Stomach smooth muscle (tissue), 2 donors: ENCODE data around the gene NAP1L4.

Source experiments
- H3K27ac ChIP-seq: one replicate; pipeline ENCODE4 v1.7.0; 2013; ENCODE audit warnings: mild to moderate bottlenecking, low read length, inconsistent platforms
- H3K27me3 ChIP-seq, 2 donors: one replicate each; pipeline ENCODE4 v1.7.0; 2013; ENCODE audit warnings: low read length in 2 of 2; ENCODE audit not compliant: insufficient read depth in 2 of 2, control insufficient read depth in 1 of 2
- H3K36me3 ChIP-seq, 2 donors: one replicate each; pipeline ENCODE4 v1.7.0; 2013; ENCODE audit warnings: low read length in 2 of 2; ENCODE audit not compliant: control insufficient read depth in 2 of 2, insufficient read depth in 2 of 2
- H3K4me1 ChIP-seq: one replicate; pipeline ENCODE4 v1.7.0; 2013; ENCODE audit warnings: low read length; ENCODE audit not compliant: control insufficient read depth, insufficient read depth
- H3K4me3 ChIP-seq, 2 donors: one replicate each; pipeline ENCODE4 v1.7.0; 2013; ENCODE audit warnings: low read length in 2 of 2
- H3K9ac ChIP-seq, 2 donors: one replicate each; pipeline ENCODE4 v1.7.0; 2013; ENCODE audit warnings: low read length in 2 of 2, mild to moderate bottlenecking in 1 of 2
- H3K9me3 ChIP-seq, 2 donors: one replicate each; pipeline ENCODE4 v1.7.0; 2013; ENCODE audit warnings: low read length in 2 of 2; ENCODE audit not compliant: control insufficient read depth in 2 of 2
- donor health status: healthy.
- donor health status: Pancreatic carcinoma.

Gene NAP1L4

GRCh38 chr11:3000032-3000961 is 8.2 kb upstream of the NAP1L4 start:
- peak overlapping the region; percentile 85 for H3K27ac ChIP-seq
- H3K9ac ChIP-seq: peak overlapping the region; percentile 43 to 58

DNA sequence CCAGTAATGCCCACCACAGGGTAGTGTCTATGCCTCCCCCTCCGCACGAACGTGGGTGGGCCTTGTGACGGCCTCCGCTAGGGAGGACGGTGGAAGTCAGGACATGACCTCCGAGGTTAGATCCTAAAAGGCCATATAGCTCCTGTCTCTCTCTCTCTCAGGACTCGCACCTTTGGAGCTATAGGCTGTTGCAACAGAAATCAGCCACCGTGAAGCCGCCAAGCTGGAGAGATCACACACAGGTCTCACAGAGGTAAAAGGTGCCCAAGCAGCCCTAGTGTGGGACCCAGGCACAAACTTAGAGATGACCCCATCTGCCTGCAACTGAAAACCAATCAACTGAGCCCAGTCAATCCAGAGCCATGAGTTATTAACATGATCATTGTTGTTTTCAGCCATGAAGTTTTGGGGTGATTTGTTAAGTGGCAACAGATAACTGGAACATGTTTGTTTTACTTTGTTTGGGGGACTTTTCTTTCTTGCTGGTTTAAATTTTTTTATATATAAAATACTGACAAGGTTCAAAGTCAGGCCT is 7.4 kb upstream of the NAP1L4 start:
- H3K4me1 ChIP-seq: peaks cover 27% of the 10 kb centered on the region
- H3K36me3 ChIP-seq: peaks cover 10 to 20% of the 10 kb centered on the region in 2 donors

More at GRCh38 chr11:3000032-3000961, 8.2 kb upstream of the NAP1L4 start:
- peaks cover 27% of the 10 kb centered on the region for H3K4me1 ChIP-seq
- H3K27me3 ChIP-seq: no peaks in the 10 kb centered on the region
- peaks cover 14 to 20% of the 10 kb centered on the region in 2 donors for H3K36me3 ChIP-seq
- no peaks in the 10 kb centered on the region for H3K9me3 ChIP-seq
- peak overlapping the region; percentile 23 to 35 for H3K4me3 ChIP-seq

GRCh38 chr11:2998073-2998850 is 6.1 kb upstream of the NAP1L4 start:
- no peak overlapping the region for H3K4me3 ChIP-seq
- H3K9me3 ChIP-seq: no peaks in the 10 kb centered on the region
- no peaks in the 10 kb centered on the region for H3K27me3 ChIP-seq
- H3K9ac ChIP-seq: no peak overlapping the region
- H3K4me1 ChIP-seq: peaks cover 27% of the 10 kb centered on the region
- peaks cover 0 to 9% of the 10 kb centered on the region in 2 donors for H3K36me3 ChIP-seq
- H3K27ac ChIP-seq: no peak overlapping the region

More for the DNA sequence above, 7.4 kb upstream of the NAP1L4 start:
- Histone ChIP-seq H3K9me3 (no peaks in the 10 kb centered on the region), H3K9ac (no peak overlapping the region), H3K27ac (no peak overlapping the region), H3K27me3 (no peaks in the 10 kb centered on the region), H3K4me3 (no peak overlapping the region)

- Histone ChIP-seq H3K4me3 (no peak overlapping the region), H3K4me1 (peaks cover 30% of the 10 kb centered on the region), H3K27ac (no peak overlapping the region), H3K9me3 (no peaks in the 10 kb centered on the region), H3K36me3 (peaks cover 0 to 4% of the 10 kb centered on the region in 2 donors), H3K27me3 (no peaks in the 10 kb centered on the region), H3K9ac (no peak overlapping the region)
Measured at GRCh38 chr11:2997406-2997805, 5.3 kb upstream of the NAP1L4 start.

DNA sequence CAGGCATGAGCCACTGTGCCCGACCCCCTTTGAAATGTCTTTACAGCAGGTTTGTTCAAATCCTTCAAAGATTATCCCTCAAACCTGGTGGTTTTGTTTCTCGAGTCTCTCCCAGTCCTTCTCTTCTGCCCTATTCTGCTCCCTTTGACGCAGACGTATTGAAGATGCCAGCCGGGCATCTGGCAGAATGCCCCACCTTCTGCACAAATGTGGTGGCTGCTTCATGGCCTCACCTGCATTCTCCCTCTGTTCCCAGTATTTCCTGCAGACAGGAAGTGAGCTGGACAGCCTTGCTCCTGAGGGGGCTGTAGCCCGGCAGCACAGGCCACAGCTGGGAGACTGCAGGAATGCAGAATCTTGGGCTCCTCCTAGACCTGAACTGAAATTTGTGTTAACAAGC is 4.8 kb upstream of the NAP1L4 start:
- Histone ChIP-seq H3K27ac (no peak overlapping the region), H3K9me3 (no peaks in the 10 kb centered on the region), H3K27me3 (no peaks in the 10 kb centered on the region), H3K4me1 (peaks cover 26% of the 10 kb centered on the region), H3K4me3 (no peak overlapping the region), H3K9ac (no peak overlapping the region), H3K36me3 (peaks cover 0 to under 1% of the 10 kb centered on the region in 2 donors)

GRCh38 chr11:2995893-2996554 is 3.9 kb upstream of the NAP1L4 start:
- Histone ChIP-seq H3K4me1 (peaks cover 17% of the 10 kb centered on the region), H3K9me3 (no peaks in the 10 kb centered on the region), H3K4me3 (no peak overlapping the region), H3K27me3 (no peaks in the 10 kb centered on the region), H3K9ac (no peak overlapping the region), H3K27ac (no peak overlapping the region), H3K36me3 (no peaks in the 10 kb centered on the region)

DNA sequence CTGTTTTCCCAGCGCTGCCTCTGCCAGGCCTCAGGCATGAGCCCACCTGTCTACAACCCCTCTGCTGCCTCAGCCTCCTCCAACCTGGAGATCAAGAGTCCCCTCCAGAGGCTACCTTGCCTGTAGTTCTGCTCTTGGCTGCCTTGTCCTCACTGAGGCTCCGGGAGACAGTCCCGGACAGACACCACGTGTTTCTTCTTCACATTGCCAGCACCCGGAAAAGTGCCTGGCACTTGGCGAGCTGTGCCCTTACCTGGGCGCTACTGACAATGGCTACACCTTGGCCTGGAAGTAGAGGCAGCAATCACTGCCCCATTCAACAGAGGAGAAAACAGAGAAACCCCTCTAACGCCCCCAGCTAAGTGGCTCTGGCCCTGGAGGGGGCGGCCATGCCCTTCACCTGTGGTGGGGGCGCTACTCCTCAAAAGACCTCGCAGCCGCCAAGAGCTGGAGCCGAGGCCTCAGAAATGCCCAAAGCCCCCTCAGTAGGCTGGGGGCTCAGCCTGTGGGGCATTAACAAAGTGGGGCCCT is 3.0 kb upstream of the NAP1L4 start:
- no peaks in the 10 kb centered on the region for H3K27me3 ChIP-seq
- H3K9ac ChIP-seq: no peak overlapping the region
- no peak overlapping the region for H3K4me3 ChIP-seq
- no peak overlapping the region for H3K27ac ChIP-seq
- peaks cover 17% of the 10 kb centered on the region for H3K4me1 ChIP-seq
- H3K9me3 ChIP-seq: no peaks in the 10 kb centered on the region
- no peaks in the 10 kb centered on the region for H3K36me3 ChIP-seq

DNA sequence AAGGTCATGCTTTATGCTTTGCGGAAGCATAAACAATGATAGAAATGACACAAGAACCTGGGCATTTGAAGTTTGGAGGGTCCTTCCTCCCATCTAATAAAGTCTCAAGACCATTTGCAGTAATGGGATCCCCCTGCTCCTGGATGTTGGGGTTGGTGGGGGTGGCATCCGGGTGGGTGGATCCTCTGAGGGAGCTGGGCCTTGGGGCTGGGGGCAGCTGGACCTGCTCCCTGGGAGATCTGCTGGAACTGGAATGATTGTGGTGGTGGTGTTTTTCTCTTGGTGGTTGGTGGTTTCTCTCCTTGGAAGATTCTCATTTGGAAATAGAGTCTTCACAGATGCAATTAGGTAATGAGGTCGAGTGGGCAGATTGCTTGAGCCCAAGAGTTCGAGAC is 2.2 kb upstream of the NAP1L4 start:
- Histone ChIP-seq H3K4me1 (peaks cover 20% of the 10 kb centered on the region), H3K4me3 (no peak overlapping the region), H3K9ac (no peak overlapping the region), H3K9me3 (no peaks in the 10 kb centered on the region), H3K36me3 (no peaks in the 10 kb centered on the region), H3K27ac (no peak overlapping the region), H3K27me3 (no peaks in the 10 kb centered on the region)

DNA sequence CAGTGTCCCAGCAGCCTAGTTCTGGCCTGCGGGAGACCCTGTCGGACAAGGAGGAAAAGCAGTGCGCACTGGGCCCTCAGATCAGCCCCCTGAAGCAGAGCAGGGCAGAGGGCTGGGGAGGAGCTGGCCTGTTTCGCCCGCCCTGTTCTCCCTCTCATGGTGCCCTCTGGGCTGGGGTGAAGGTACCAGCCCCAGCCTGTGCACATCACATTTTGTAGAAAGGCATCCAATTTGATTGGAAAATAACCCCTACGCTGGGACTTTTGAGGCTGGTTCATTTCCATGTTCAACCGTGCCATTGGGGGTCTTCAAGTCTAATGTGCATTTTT is 832 bp upstream of the NAP1L4 start:
- no peaks in the 10 kb centered on the region for H3K9me3 ChIP-seq
- no peak overlapping the region for H3K27ac ChIP-seq
- H3K9ac ChIP-seq: no peak overlapping the region
- peak overlapping the region; percentile 57 to 89 for H3K4me3 ChIP-seq
- H3K27me3 ChIP-seq: no peaks in the 10 kb centered on the region
- no peaks in the 10 kb centered on the region for H3K36me3 ChIP-seq
- H3K4me1 ChIP-seq: peaks cover 30% of the 10 kb centered on the region
